Stimulated activated CD4-positive, alpha-beta T cell treated with anti-CD3 and anti-CD28 coated beads, Interleukin-15, amount 100 ng/mL, for 1 hour (primary cell): ENCODE data around the gene PDYN.
"Not testable (repeated sequence)": the region's sequence is repeated elsewhere in the genome, so short reads cannot be mapped to it uniquely, and the experiment has no call there.

ENCODE experiments used
- DNase-seq, 2 donors: peaks; one replicate each; pipeline ENCODE4 v3.0.0-alpha.2; 2020; ENCODE audit warnings: low read depth in 1 of 2, low spot score in 1 of 2

The PDYN gene

DNA sequence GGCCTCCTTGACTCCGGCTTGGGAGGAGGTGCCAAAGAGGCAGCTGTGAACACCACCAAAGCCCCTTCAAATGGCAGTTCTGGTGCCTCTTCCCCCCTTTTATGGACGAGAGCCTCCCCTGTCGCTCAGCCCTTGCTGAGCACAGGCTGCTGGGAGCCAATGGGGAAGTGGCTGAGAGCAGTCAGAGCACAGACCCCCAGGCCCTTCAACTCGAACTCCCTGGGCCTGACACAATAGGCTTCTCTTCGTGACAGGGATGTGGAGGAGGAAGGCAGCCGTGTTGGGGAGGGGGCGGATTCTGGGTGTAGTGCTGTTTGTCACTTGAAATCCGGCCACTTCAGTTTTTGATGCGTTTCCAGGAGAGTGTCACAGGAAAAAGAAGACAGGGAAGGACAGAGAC lies at the start of gene PDYN:
Gene PDYN (minus strand): TSS at position 73 of the 400 bp plus-strand sequence. CDS start 10,974 bp downstream, outside the sequence.
- no peak for DNase-seq

DNA sequence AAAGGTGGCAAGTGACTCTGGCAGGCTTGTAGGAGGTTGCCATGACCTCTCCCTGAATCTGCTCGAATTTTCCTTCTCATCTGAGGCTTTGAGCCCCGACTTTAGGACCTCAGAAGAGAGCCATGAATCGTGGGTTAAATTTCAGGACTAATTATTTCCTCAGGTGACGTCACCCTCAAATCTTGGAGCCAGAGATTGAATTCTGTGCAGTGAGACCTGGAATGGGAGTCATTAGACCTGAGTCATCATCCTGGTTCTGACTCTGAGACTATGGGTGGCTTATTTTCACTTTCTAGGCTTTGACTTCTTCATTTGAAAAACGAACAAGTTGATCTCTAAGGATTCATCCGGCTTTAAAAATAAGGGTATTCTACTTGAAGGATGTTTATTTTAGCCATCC lies 48.5 kb upstream of the PDYN start:
- no peak for DNase-seq

DNA sequence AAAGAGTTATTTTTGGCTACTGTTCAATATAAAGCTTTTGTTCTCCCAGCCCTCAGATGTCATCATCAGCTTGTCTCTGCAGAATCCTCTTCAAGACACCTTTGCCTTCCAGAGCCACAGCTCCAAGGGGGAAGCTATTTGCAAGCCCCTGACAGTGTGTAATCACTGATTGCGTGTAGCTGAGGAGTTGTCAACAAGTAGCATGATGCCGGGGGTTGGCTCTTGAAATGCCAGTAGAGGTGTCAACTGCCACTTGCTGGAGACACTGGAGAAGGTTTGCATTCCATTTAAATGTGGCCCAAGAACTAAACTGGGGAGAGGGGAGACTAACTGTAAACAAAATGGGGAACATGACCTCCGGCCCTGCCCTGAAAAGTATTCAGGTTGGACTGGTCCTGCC lies 44.3 kb upstream of the PDYN start:
- DNase-seq, result no peak

DNA sequence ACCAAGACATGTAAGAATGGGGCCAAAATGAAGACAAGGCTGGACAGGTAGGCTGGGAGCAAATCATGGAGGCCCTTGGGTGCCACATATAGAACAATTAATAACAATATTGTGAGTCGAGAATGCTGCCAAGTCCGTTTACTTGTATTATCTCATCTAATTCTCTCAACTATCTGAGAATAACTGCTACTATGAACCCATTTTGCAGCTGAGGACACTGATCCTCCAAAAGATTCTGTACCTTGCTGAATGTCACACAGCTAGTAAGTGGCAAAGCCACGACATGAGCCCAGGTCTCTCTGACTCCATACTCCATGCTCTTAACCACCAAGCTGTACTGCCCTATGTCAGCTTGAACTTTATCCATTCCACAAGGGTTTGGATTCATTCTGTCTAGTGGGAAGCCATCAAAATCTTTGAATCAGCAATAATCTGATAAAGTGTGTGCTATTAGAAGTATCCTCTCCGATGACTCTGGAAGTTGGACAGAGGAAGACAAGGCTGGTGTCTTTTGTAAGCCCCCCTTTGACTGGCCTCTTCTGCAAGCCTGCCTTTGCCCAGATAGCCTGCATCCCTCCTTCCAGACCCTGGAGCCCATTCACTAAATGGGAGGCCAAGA lies 43.5 kb upstream of the PDYN start:
- DNase-seq, result no peak

DNA sequence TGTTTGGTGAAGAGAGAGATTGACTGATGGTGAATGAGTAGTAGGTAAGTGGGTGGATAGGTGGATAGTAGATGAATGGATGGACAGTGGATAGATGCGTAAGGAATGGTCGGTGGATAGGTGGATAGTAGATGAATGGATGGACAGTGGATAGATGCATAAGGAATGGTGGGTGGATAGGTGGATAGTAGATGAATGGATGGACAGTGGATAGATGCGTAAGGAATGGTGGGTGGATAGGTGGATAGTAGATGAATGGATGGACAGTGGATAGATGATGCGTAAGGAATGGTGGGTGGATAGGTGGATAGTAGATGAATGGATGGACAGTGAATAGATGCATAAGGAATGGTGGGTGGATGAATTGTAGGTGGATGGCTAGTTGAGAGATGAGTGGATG lies 42.5 kb upstream of the PDYN start:
- DNase-seq, result not testable (repeated sequence)

DNA sequence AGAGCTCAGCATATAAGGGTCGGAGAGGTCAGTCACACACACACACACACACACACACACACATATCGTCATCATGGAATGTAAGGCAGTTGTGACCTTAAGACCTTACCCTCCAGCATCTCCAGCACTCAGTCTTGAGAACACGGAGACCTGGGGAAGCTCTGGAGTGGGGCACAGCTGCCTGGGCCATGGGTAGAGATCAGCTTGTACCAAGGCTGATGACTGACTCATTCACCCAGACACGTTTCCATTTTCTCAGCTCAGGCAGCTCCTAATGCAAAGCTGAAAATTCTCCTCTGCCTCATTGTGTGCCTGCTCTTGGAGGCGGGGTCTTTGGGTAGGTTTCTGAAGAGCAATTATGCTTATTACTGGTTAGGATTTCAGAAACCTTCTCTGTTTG lies 38.3 kb upstream of the PDYN start:
- DNase-seq, result no peak

DNA sequence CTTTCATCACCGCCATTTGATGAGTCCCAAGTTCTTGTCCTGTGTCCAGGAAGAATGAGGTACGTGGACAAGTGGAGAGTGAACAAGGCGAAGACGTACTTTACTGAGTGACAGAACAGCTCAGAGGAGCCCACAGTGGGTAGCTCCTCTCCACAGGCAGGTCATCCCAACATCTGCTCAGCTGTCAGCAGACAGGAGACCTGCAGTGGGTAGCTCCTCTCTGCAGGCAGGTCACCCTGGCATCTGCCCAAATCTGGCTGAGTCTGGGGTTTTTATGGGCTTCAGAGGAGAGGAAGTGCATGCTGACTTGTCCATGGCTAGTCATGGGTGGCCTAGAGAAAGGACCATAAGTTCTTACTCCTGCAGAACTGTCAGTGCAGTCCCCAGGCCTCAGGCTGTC lies 32.7 kb upstream of the PDYN start:
- no peak for DNase-seq

DNA sequence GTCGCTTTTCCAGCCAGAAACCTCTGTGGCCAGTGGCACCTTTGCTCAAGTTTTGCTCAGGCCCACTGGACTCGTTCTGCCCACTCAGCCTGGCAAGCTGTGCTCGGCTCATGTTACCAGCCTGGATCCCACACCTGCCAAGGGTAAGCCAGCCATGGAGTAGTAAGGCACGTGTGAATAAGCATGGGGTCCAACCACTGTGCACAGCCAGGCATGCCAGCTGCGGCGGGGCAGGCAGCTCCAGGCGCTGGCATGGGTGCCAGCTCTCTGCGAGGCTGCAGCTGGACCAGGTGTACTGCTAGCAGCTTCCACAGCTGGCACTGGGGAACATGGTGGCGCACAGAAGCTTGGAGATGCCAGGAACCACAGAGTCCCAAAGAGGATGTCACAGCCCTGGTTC lies 32.1 kb upstream of the PDYN start:
- no peak for DNase-seq

DNA sequence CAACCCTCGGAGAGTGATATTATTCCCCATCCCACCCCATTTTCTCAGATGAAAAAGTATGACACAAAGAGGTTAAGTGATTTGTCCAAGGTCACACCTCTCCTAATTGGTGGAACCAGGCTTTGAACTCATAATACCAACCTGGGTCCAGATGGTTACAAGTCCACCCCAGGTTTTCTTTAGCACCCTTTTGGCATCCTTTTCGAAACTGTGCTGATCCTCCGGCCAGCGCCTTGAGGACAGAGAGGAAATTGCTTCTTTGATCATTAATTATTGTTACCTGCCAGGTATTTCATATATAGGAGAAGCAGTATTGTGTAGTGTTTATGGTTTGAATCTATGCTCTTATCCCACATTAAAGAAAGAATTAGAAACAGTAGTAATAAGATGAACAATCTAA lies 29.3 kb upstream of the PDYN start:
- DNase-seq, result no peak

DNA sequence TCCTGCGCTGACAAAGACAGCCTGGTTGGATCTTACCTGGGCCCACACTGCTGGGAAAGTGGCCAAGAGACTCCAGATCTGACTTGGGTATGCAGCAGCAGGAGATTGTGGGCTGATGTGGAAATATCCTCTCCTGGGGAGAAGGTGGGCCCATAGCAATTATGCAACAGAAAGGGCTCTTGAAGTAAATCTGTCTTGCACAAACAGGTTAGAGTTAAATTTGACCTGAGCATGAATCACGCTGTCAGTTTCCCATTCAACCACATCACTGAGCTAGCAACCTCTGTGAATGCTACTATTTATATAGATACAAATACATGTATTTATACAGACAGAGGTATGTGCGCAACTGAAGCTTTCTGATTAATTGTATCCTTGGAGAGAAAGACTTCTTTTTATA lies 28.3 kb upstream of the PDYN start:
- no peak for DNase-seq

DNA sequence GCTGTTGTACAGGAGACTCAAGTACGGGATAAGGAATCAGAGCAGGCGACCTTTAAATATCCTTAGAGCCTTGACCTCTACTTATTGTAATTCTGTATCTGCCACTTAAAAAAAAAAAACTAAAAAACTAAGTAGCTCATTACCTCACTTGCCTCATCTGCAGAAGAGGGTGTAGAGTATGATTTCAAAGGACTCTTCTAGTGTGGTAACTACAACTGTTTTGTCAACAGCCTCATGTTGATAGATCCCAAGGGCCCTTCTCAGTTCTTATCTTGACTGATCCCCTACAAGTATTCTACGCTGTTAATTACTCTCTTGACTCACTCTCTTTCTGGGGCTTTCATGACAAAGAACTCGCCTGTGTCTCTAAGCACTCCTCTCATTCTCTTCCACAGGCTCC lies 16.7 kb upstream of the PDYN start:
- no peak for DNase-seq

DNA sequence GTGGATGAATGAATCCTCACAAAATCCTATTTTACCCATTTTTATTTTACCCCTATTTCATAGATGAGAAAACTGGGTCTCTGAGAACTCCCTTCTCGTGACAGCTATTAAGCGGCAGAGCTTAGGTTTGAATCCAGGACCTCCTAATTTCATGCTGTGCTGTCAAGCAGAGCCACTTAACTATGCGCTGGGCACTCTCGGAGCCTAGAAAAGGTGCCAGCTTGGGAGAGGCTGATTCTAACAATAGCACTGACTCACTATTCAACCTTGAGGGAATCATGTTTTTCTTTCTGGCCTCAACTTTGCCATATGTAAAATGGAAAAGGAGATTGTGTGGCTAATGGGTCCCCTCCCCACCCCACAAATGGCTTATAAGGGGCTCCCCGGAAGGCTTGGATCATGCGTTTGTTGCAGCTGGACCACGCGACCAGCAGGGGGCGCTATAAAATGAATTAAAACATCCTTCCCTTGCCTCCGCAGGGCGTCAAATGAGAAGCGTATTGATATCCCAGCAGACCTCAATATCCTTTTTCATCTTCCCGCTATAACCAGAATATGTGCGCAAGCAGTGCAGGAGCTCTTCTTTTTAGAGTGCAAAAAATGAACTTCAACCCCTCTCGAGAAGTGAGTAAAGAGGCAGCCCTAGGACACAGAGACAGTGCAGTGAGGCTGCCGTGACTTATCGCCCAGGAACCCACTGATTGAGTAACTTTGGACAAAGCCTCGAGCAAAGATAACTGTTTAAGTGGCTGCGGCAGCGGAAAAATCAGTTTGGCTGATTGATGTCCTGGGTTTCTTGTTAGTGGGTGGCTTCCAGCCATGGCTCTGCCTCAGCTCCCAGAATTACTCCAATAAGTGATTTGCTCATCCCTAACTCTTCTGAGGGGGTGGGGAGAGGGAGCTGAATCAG lies 12.8 kb upstream of the PDYN start:
- DNase-seq, result no peak

DNA sequence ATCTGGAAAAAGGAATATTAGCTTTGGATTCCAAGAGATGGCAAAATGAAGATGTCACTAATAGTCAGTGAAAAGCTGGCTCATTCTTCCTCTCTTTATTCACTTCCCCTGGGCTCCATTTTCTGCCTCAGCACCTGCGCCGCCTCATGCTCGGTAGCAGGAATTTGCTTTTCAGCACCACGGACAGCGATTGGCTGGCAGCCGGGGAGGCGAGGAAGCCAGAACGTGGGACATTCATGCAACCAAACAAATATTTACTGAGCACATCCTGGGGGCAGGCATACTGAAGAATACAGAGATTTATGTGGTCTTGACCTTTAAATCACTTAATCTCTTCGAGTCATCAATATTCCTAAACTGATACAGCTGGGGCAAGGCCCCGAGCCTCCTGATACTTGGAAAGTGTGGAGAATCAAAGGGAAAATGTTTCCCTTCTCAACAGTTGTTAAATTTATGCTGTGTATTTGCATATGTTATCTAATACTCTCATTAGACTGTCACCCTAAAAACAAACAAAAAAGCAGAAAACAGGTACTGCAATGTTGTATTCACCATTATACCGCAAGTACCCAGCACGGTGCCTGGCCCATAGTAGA lies 12.1 kb upstream of the PDYN start:
- peak in 1 of 2 donors; percentile 38 for DNase-seq

DNA sequence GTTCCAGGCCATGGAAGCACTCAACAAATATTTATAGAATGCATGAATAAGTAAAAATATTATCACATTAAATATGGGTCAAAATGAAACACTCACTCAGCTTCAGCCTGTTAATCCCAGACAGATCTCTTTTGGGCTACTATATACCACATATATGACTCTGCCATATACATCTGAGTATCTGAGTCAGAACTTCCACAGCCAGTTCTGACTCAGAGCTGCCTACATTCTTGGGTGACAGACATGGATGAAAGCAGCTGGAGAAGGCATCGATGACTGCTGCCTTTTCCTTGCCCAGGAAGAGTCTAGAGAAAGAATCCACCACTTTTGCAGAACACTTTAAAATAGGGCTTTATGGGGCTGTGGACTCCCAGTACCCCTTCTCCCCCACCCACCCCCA lies 11.5 kb upstream of the PDYN start:
- no peak for DNase-seq

DNA sequence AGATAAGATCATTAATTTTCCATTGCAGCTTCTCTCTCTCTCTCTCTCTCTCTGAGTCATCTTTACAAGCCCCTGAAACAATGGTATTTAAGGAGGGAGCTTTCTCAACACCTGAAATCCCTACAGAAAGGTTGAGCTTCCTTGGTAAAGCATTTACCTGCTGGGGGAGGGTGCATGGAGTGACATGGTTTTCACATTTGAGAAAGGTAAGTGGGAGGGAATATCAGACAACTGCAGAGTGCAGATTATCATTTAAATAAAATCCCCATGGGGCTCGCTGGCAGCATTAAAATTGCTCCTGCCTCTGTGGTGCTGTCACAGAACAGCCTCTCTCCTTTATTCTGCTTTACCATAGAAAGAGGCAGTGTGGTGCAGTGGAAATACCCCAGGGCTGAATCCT lies 10.3 kb upstream of the PDYN start:
- DNase-seq, result no peak

DNA sequence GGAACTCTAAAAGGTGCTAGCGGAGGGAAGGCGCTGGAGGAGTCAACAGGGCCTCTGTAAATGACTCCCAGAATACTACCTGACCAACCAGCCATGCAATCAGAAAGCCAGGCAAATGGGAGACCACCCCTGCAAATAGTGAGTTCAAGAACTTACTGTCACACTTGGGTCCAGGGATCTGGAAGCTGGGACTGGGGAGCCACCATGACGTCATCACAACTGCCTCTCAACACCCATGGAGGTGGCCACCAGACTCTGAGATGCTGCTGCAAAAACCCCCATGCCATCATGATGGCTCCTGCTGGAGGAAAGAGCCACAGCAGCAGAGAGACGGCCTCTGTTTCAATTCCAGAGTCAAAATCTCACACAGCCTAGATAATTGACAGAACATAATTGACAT lies 8.5 kb upstream of the PDYN start:
- no peak for DNase-seq

DNA sequence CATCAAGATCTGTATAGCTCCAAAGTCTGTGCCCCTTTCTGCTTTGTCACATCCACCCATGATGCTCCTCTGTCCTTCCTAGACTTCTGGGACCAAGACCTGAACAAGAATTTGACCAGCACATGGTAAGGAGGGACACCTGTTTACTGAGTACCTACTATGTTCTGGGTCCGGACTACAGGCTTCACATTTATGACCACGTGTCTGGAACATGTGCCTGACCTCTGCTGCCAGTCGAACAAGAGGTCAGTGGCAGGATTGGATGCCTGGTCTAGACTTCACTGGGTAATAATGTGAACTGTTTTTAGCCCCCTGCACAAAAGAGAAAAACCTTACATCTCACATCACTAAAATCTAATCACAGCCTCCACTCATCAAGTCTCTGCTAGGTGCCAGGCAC lies 7.3 kb upstream of the PDYN start:
- DNase-seq, result no peak

DNA sequence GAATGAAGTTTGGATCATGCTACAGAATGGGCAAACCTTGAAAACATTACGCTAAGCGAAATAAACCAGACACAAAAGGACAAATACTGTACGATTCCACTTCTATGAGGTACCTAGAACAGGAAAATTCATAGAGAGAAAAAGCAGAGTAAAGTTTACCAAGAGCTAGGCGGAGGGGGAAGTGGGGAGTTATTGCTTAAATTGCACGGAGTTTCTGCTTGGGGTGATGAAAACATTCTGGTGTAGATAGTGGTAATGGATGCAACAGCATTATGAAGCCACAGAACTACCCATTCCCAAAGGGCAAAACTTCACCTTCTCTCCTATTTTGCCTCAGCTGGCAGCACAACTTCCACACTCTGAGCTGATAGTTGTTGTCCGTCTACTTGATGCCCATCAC lies 6.4 kb upstream of the PDYN start:
- no peak for DNase-seq

DNA sequence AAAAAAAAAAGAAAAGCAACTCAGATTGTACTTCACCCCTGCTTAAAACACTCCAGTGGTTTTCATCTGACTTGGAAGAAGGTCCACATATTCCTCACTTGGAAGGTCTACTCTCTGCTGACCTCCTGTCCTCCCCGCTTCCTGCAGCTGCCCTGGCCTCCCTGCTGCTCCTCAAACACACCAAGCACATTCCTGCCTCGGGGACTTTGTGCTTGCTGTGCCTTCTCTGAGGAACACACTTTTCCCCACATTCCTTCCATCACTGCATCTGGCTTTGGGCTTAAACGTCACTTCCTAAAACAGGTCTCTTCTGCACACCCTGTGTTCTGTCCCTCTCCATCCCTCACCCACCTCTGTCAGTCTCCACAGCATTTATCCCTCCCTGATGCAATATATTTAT lies 4.9 kb upstream of the PDYN start:
- DNase-seq, result no peak

DNA sequence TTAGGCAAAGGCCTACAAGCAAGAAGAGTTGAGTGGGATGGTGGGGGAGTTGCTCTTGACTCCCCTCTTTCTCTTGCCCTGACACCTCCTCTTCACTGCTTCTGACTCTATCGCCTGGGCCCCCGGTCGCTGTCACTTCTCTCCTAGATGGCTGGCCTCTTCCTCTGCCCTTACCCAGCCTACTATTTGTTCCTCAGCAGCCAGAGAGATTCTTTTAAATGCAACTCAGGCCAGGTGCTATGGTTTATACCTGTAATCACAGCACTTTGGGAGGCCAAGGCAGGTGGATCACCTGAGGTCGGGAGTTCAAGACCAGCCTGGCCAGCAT lies 4.3 kb upstream of the PDYN start:
- no peak for DNase-seq

DNA sequence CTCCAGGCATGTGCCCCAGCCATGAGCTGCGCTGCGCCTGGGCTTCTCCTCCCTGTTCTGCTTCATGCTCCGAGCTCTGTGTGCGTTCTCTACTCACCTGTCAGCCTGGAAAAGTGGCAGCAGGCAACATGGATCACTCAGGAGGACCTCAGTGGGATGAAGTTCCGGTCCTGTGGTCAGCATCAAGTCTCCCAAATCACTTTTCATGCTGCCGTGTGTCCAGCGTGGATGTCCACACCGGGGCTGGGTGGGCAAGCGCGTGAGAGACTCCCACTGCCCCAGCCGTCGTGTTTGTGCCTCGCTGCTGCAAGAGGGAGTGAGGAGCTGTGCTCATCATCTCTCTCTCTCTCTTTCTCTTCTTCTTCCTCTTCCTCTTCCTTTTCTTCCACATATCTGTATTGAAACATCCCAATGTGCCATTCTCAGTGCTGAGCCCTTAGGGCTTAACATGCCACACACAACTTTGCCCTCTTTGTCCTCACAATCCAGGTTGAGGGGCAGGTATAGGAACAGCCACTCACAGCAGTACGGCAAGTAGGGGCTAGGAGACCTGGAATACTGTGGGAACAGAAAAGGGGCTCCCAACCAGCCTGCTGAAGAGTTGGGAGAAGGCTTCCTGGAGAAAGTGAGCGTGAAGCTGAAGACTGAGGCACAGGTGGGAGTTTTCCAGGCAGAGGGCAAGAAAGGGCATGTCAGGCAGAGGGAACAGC lies 3.8 kb upstream of the PDYN start:
- no peak for DNase-seq
